OCI-LY3 (cell line): Measurements from ENCODE around the gene EBPL.

Source experiments
- H2AFZ ChIP-seq: fragments of 200-600, 300-600 bp; shearing (Covaris generic); 2 replicates; pipeline ENCODE4 v1.6.0; 2014; ENCODE audit warnings: antibody characterized with exemption, low read depth, low read length
- H3K27ac ChIP-seq: fragments of 200-600, 300-600 bp; sonication (generic); 2 replicates; pipeline ENCODE4 v1.5.1; 2014; ENCODE audit warnings: mild to moderate bottlenecking, low read length, moderate library complexity, mixed read lengths
- H3K27me3 ChIP-seq: fragments of 200-600, 300-600 bp; sonication (generic); 2 replicates; pipeline ENCODE4 v1.6.1; 2014; ENCODE audit warnings: low read depth, low read length, mixed read lengths
- H3K36me3 ChIP-seq: fragments of 200-600, 300-600 bp; sonication (generic); replicated peaks from 2 replicates; pipeline ENCODE3; 2014; ENCODE audit warnings: low read depth, low read length, mixed read lengths
- H3K4me1 ChIP-seq: fragments of 300-600, 200-600 bp; sonication (generic); 2 replicates; pipeline ENCODE4 v1.6.1; 2014; ENCODE audit warnings: low read length, mixed read lengths
- H3K4me2 ChIP-seq: fragments of 200-600, 300-600 bp; sonication (generic); 2 replicates; pipeline ENCODE4 v1.6.1; 2014; ENCODE audit warnings: low read length, mixed read lengths
- H3K4me3 ChIP-seq: fragments of 300-600, 200-600 bp; sonication (generic); 2 replicates; pipeline ENCODE4 v1.5.1; 2014; ENCODE audit warnings: antibody characterized with exemption, mild to moderate bottlenecking, low read length, moderate library complexity
- H3K79me2 ChIP-seq: fragments of 300-600, 200-600 bp; shearing (Covaris generic); 2 replicates; pipeline ENCODE4 v1.6.1; 2014; ENCODE audit warnings: mild to moderate bottlenecking, low read length, mixed read lengths
- H3K9ac ChIP-seq: fragments of 300-600, 200-600 bp; shearing (Covaris generic); 2 replicates; pipeline ENCODE4 v1.6.0; 2014; ENCODE audit warnings: mild to moderate bottlenecking, low read length, moderate library complexity
- H3K9me3 ChIP-seq: fragments of 200-600, 300-600 bp; shearing (Covaris generic); 2 replicates; pipeline ENCODE4 v1.6.1; 2014; ENCODE audit warnings: low read length, mixed read lengths; ENCODE audit not compliant: insufficient read depth
- H4K20me1 ChIP-seq: fragments of 200-600, 300-600 bp; sonication (generic); 2 replicates; pipeline ENCODE4 v1.6.1; 2016; ENCODE audit warnings: low read length, mixed read lengths; ENCODE audit not compliant: insufficient read depth
- CTCF ChIP-seq: fragments of 200-600, 300-600 bp; sonication (generic); IDR thresholded peaks from 2 replicates; pipeline ENCODE4 v1.5.1; 2014; ENCODE audit warnings: antibody characterized with exemption, low read length, low read depth
- EZH2phosphoT487 ChIP-seq: fragments of 200-600 bp; shearing (Covaris generic); IDR thresholded peaks from 2 replicates; pipeline ENCODE4 v1.6.1; 2018; ENCODE audit warnings: antibody characterized with exemption, mixed run types, low read depth

The EBPL gene

GRCh38 chr13:49625392-49626079 is 65.8 kb downstream of the EBPL start:
- H3K4me2 ChIP-seq: no peak overlapping the region
- TF ChIP-seq EZH2phosphoT487 (no peak), CTCF (no peak)
- H4K20me1 ChIP-seq: no peaks in the 10 kb centered on the region
- H3K79me2 ChIP-seq: peaks cover 11% of the 10 kb centered on the region
- no peaks in the 10 kb centered on the region for H3K27me3 ChIP-seq
- H3K9me3 ChIP-seq: no peaks in the 10 kb centered on the region
- no peak overlapping the region for H3K4me3 ChIP-seq
- no peak overlapping the region for H3K9ac ChIP-seq
- H3K4me1 ChIP-seq: peaks cover 15% of the 10 kb centered on the region
- no peak overlapping the region for H3K27ac ChIP-seq
- H3K36me3 ChIP-seq: peaks cover 5% of the 10 kb centered on the region
- no peak overlapping the region for H2AFZ ChIP-seq

GRCh38 chr13:49624229-49624628 is 67.1 kb downstream of the EBPL start:
- TF ChIP-seq EZH2phosphoT487 (no peak), CTCF (no peak)
- Histone ChIP-seq H3K36me3 (no peaks in the 10 kb centered on the region), H3K4me2 (no peak overlapping the region), H3K9ac (no peak overlapping the region), H3K27ac (no peak overlapping the region), H3K79me2 (peaks cover 7% of the 10 kb centered on the region), H2AFZ (no peak overlapping the region), H3K4me3 (no peak overlapping the region), H4K20me1 (no peaks in the 10 kb centered on the region), H3K4me1 (peaks cover 12% of the 10 kb centered on the region), H3K27me3 (no peaks in the 10 kb centered on the region), H3K9me3 (no peaks in the 10 kb centered on the region)

DNA sequence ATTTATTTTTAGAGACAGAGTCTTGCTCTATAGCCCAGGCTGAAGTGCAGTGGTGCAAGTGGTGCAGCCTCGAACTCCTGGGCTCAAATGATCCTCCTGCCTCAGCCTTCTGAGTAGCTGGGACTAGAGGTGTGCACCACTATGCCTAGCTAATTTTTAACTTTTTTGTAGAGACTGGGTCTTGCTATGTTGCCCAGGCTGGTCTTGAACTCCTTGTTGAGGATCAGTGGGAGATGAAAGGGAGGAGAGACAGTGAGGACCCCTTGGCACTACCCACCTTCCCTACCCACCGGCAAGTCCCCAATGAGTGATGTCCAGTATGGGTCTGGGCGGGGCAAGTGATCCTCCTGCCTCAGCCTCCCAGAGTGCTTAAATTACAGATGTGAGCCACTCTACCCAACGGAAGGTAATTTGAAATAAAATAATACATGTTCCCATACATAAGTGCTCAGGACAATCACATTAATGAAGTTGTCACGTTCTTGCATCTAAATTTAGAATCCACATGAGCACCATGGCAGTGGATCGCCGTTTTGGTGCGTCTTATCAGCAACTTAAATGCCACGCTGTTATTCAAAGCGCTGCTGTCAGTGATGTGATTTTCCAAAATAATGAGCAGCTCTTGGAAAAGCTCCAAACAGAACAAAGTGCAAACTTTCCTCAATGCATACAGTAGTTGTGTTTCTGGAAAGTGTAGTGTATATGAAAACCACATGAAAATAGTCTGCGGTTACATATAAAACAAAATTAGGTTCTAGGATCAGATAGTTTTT is 68.9 kb downstream of the EBPL start:
- no peaks in the 10 kb centered on the region; the same call in 1 of the 2 replicates for H3K4me1 ChIP-seq
- no peaks in the 10 kb centered on the region for H3K36me3 ChIP-seq
- H2AFZ ChIP-seq: no peak overlapping the region
- H3K9ac ChIP-seq: no peak overlapping the region
- H3K4me3 ChIP-seq: no peak overlapping the region
- no peak overlapping the region for H3K27ac ChIP-seq
- H3K4me2 ChIP-seq: no peak overlapping the region
- no peaks in the 10 kb centered on the region for H3K27me3 ChIP-seq
- H3K9me3 ChIP-seq: no peaks in the 10 kb centered on the region
- no peaks in the 10 kb centered on the region for H4K20me1 ChIP-seq
- TF ChIP-seq CTCF (no peak), EZH2phosphoT487 (no peak)
- no peaks in the 10 kb centered on the region for H3K79me2 ChIP-seq

DNA sequence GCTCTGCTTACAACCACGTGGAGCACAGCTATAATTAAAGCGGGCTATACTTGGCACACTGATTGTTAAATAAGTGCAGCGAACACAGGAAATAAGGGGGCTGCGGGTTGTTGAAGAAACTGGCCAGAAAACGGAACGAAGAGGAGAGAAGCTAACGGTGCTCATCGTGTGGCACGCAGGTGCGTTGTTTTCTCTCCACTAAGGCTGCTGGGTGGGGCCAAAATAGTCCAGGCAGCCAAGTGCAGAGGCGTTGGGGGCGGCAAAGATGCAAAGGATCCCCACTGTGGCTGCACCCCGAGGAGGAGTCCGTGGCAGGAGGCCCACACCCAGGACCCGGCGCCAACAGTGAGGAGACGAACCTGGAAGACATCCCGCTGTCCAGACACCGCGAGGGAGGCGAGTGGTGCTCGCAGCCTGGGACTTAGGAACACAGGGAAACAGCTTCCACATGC is 71.1 kb downstream of the EBPL start:
- no peaks in the 10 kb centered on the region for H3K36me3 ChIP-seq
- peak overlapping the region; percentile 49 for H3K9ac ChIP-seq
- H3K4me1 ChIP-seq: no peaks in the 10 kb centered on the region; the same call in 1 of the 2 replicates
- no peaks in the 10 kb centered on the region for H3K79me2 ChIP-seq
- H3K27me3 ChIP-seq: no peaks in the 10 kb centered on the region
- peak overlapping the region; percentile 97 for H2AFZ ChIP-seq
- peak overlapping the region; percentile 77 for H3K4me2 ChIP-seq
- H3K9me3 ChIP-seq: no peaks in the 10 kb centered on the region
- TF ChIP-seq CTCF (no peak), EZH2phosphoT487 (no peak)
- H3K4me3 ChIP-seq: peak overlapping the region; percentile 75
- no peak overlapping the region for H3K27ac ChIP-seq
- no peaks in the 10 kb centered on the region for H4K20me1 ChIP-seq
